Measurements from ENCODE around the gene DCDC1.
"Not testable (repeated sequence)": the region's sequence is repeated elsewhere in the genome, so short reads cannot be mapped to it uniquely, and the experiment has no call there.

DCDC1 gene

DNA sequence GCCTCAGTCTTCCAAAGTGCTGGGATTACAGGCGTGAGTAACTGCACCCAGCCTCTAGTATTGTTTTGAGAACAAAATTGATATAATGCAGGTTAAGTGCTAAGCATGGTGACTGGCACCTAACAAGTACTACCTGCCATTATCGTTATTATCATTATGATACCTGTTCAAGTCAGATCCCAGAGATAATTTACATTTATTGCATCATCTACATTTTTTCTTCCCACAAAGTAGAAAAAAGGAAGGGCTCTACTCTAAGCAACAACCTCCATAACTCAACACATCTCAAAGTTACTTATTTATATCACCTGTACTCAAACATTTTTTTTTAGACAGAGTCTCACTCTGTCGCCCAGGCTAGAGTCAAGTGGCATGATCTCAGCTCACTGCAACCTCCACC lies 42.1 kb downstream of the DCDC1 start:
- no peak overlapping the region for H3K27ac ChIP-seq (ENCODE audit: low read length)
- no peaks in the 10 kb centered on the region for H3K4me1 ChIP-seq (ENCODE audit: control insufficient read depth, insufficient read depth, low read length)
- no peaks in the 10 kb centered on the region for H3K36me3 ChIP-seq (ENCODE audit: control insufficient read depth, insufficient read depth, low read length)
- no peak for DNase-seq (ENCODE audit: low read depth, low spot score)
- H3K27me3 ChIP-seq (ENCODE audit: control insufficient read depth, insufficient read depth, low read length): no peaks in the 10 kb centered on the region
- WGBS (ENCODE audit: insufficient coverage, insufficient read length): no CpG with 5 or more reads among the region's 3 CpGs
- no peak overlapping the region for H3K4me3 ChIP-seq (ENCODE audit: low read length)
- no peaks in the 10 kb centered on the region for H3K9me3 ChIP-seq (ENCODE audit: control insufficient read depth, insufficient read depth, low read length)

DNA sequence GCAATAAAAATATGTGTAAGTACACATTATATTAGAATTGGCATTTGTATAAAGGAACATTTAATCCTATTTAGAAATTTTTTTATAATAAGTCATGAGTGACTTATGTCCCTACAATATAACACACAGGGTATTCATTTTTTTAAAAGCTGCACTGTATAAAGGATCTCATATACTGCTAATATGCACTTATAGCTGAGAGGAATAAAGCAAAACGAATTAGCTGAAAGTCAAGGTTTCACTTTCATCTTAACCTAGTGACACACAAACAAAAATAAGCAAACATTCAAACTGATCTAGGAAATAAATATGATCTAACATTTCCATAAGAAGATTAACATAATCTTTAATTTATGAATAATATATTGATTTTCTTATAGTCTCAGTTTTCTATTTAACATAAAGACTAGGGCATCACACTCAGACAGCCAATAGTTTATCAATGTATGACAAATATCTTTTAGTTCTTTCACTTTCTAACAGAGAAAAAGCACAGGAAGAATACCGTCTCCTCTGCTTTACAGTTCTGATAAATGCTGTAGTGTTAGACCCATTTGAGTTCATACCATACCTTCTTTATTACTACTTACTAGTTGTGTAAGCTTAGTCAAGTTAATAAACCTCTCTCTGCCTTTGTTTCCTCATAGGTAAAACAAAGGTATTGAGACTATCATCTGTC lies 42.9 kb downstream of the DCDC1 start:
- no peaks in the 10 kb centered on the region for H3K9me3 ChIP-seq (ENCODE audit: control insufficient read depth, insufficient read depth, low read length)
- no peak overlapping the region for H3K4me3 ChIP-seq (ENCODE audit: low read length)
- no peak overlapping the region for H3K27ac ChIP-seq (ENCODE audit: low read length)
- DNase-seq (ENCODE audit: low read depth, low spot score): no peak
- H3K4me1 ChIP-seq (ENCODE audit: control insufficient read depth, insufficient read depth, low read length): no peaks in the 10 kb centered on the region
- no peaks in the 10 kb centered on the region for H3K36me3 ChIP-seq (ENCODE audit: control insufficient read depth, insufficient read depth, low read length)
- no peaks in the 10 kb centered on the region for H3K27me3 ChIP-seq (ENCODE audit: control insufficient read depth, insufficient read depth, low read length)
- WGBS (ENCODE audit: insufficient coverage, insufficient read length): no CpG with 5 or more reads among the region's 2 CpGs

DNA sequence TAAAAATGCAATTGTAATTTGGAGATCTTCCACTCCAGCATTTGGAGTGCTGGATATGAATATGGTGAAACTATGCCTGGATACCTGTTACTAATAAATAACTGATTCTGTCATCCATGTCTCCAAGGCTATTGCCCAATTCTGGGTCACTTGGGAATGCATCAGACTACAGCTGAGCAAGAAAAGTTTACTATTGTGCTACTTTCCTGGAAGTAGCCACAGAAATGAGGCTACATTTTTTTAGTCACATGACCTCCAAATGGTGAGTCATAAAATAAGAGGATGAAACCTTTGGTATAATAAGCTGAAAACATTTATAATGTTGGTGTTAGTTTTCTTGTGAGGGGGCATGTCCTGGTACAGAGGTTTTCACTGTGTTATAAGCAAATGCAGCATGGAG lies 44.4 kb downstream of the DCDC1 start:
- Histone ChIP-seq H3K4me3 (ENCODE audit: low read length) (no peak overlapping the region), H3K36me3 (ENCODE audit: control insufficient read depth, insufficient read depth, low read length) (no peaks in the 10 kb centered on the region), H3K27ac (ENCODE audit: low read length) (no peak overlapping the region), H3K4me1 (ENCODE audit: control insufficient read depth, insufficient read depth, low read length) (no peaks in the 10 kb centered on the region), H3K9me3 (ENCODE audit: control insufficient read depth, insufficient read depth, low read length) (no peaks in the 10 kb centered on the region), H3K27me3 (ENCODE audit: control insufficient read depth, insufficient read depth, low read length) (no peaks in the 10 kb centered on the region)
- no peak for DNase-seq (ENCODE audit: low read depth, low spot score)

DNA sequence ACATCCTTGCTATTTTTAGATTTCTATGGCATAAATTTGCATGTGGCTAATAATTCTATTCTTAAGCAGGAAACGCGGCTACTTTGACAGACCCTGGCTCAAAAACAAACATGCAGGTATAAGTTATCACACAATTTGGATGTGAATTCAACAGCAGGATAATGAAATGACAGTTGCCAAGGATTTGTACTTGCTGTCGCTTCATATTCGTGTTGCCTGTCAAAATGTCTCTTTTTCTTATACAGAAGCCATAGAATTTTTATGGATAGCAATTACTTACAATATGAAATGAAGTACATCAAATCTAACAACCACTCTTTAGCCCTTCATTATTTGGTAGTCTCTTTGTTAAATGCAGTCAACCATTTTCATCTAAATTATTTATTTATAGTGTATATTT lies 46.4 kb downstream of the DCDC1 start:
- Histone ChIP-seq H3K36me3 (ENCODE audit: control insufficient read depth, insufficient read depth, low read length) (no peaks in the 10 kb centered on the region), H3K4me1 (ENCODE audit: control insufficient read depth, insufficient read depth, low read length) (no peaks in the 10 kb centered on the region), H3K27ac (ENCODE audit: low read length) (no peak overlapping the region), H3K27me3 (ENCODE audit: control insufficient read depth, insufficient read depth, low read length) (no peaks in the 10 kb centered on the region), H3K4me3 (ENCODE audit: low read length) (no peak overlapping the region), H3K9me3 (ENCODE audit: control insufficient read depth, insufficient read depth, low read length) (no peaks in the 10 kb centered on the region)
- DNase-seq (ENCODE audit: low read depth, low spot score): no peak
- no CpG with 5 or more reads among the region's 4 CpGs for WGBS (ENCODE audit: insufficient coverage, insufficient read length)

DNA sequence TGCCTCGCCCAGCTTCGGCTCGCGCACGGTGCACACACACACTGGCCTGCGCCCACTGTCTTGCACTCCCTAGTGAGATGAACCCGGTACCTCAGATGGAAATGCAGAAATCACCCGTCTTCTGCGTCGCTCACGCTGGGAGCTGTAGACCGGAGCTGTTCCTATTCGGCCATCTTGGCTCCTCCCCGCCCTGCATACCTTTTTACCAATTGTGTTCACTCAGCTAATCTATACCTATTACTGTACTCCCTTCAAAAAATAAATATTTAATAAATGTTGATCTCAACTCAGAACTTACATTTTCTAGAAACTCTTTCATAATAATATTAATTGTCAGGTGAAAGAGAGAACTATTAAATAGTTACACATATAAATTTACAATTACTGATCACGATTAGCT lies 48.0 kb downstream of the DCDC1 start:
- H3K4me1 ChIP-seq (ENCODE audit: control insufficient read depth, insufficient read depth, low read length); DNase-seq (ENCODE audit: low read depth, low spot score); H3K27me3 ChIP-seq (ENCODE audit: control insufficient read depth, insufficient read depth, low read length); H3K27ac ChIP-seq (ENCODE audit: low read length); H3K4me3 ChIP-seq (ENCODE audit: low read length); H3K9me3 ChIP-seq (ENCODE audit: control insufficient read depth, insufficient read depth, low read length); H3K36me3 ChIP-seq (ENCODE audit: control insufficient read depth, insufficient read depth, low read length): not testable (repeated sequence)
- no CpG with 5 or more reads among the region's 15 CpGs for WGBS (ENCODE audit: insufficient coverage, insufficient read length)

DNA sequence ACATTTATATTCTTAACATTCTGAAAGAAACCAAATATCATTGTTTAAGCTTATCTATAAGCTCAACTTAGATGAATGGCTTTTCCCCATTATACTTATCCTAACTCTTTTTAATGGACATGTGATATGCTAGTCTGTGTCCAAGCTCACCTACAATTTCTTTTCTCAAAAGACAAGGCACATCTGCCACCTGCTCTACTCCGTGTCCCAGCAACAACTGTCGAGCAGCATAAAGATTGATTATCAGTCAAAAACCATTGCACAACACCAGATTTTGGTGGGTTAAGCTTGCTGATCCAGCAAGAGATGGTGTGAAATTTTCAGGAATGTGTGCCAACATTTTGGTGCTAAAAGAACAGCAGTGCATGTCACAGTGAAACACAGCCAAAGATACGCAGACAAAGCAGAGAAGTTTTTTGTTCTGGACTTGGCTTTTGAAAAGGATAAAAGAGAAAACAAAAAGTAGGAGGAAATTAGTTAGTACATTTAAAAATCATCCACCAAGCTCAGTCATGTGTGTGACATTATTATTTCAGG lies 65.8 kb downstream of the DCDC1 start:
- WGBS (ENCODE audit: insufficient coverage, insufficient read length): no CpG with 5 or more reads among the region's 3 CpGs
- H3K9me3 ChIP-seq (ENCODE audit: control insufficient read depth, insufficient read depth, low read length): no peaks in the 10 kb centered on the region
- no peaks in the 10 kb centered on the region for H3K4me1 ChIP-seq (ENCODE audit: control insufficient read depth, insufficient read depth, low read length)
- H3K36me3 ChIP-seq (ENCODE audit: control insufficient read depth, insufficient read depth, low read length): no peaks in the 10 kb centered on the region
- H3K4me3 ChIP-seq (ENCODE audit: low read length): no peak overlapping the region
- no peak for DNase-seq (ENCODE audit: low read depth, low spot score)
- H3K27me3 ChIP-seq (ENCODE audit: control insufficient read depth, insufficient read depth, low read length): no peaks in the 10 kb centered on the region
- no peak overlapping the region for H3K27ac ChIP-seq (ENCODE audit: low read length)

DNA sequence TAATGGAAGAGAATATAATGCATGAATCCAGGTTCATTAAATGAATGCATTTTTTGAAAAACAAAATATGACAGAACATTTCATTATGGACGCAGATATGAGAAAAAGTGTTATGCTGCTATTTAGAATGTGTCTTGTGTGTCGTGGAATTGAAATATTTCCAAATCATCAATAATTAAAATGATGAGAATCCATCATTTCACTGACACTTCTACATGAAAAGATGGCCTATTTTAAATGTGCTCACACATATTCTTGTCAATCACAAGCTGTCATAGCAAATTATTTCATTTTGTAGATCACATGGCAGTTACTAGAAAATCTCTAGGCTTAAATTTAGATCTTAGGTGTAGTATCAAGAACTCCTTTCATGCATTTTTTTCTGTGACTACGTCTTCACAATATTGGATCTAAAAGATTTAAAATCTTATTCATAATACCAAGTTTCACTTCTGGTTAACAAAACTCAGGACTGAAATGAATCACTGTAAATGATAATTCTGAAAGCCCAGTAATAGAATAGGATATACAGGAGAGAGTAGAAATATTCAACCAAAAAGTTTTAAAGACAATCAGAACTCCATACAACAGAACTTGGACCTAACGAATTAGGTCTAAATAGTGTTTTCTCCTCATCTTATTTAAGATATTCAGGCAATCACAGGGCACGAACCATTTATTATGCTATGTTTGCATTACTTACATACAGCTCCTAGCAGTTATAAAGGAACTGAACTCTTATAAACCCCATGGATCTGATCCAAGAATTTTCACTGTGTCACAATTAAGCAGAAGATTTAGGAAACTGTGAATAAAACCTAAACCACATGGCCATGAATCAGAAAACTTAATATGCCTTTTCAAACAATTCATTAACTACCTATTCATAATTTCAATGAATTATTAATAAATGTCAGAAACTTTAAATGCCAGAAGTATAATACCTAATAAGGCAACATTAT lies 67.7 kb downstream of the DCDC1 start:
- Histone ChIP-seq H3K27me3 (ENCODE audit: control insufficient read depth, insufficient read depth, low read length) (no peaks in the 10 kb centered on the region), H3K4me3 (ENCODE audit: low read length) (no peak overlapping the region), H3K27ac (ENCODE audit: low read length) (no peak overlapping the region), H3K9me3 (ENCODE audit: control insufficient read depth, insufficient read depth, low read length) (no peaks in the 10 kb centered on the region), H3K4me1 (ENCODE audit: control insufficient read depth, insufficient read depth, low read length) (no peaks in the 10 kb centered on the region), H3K36me3 (ENCODE audit: control insufficient read depth, insufficient read depth, low read length) (no peaks in the 10 kb centered on the region)
- no CpG with 5 or more reads among the region's 5 CpGs for WGBS (ENCODE audit: insufficient coverage, insufficient read length)
- DNase-seq (ENCODE audit: low read depth, low spot score): no peak

DNA sequence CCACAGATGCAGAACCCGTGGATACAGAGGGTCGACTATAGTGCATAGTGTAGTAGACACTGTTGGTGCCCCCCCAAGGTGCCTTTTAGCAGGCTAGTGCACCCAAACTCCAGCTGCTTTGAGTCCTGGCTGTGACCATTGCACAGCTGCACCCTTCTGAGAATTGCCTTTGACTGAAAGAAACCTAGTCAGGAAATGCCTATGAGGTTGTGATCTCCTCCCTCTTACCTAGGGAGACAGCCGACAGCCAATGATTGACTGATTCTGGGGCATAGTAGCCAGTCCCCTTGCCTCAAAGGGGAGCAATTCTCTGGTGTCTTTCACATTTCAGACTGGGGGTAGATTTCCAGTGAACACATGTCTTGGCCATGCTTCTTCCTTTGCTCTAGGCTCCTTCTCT lies 74.2 kb downstream of the DCDC1 start:
- Histone ChIP-seq H3K9me3 (ENCODE audit: control insufficient read depth, insufficient read depth, low read length) (no peaks in the 10 kb centered on the region), H3K27ac (ENCODE audit: low read length) (no peak overlapping the region), H3K27me3 (ENCODE audit: control insufficient read depth, insufficient read depth, low read length) (no peaks in the 10 kb centered on the region), H3K4me1 (ENCODE audit: control insufficient read depth, insufficient read depth, low read length) (no peaks in the 10 kb centered on the region), H3K4me3 (ENCODE audit: low read length) (no peak overlapping the region), H3K36me3 (ENCODE audit: control insufficient read depth, insufficient read depth, low read length) (no peaks in the 10 kb centered on the region)
- no peak for DNase-seq (ENCODE audit: low read depth, low spot score)
- WGBS (ENCODE audit: insufficient coverage, insufficient read length): no CpG with 5 or more reads among the region's 3 CpGs

DNA sequence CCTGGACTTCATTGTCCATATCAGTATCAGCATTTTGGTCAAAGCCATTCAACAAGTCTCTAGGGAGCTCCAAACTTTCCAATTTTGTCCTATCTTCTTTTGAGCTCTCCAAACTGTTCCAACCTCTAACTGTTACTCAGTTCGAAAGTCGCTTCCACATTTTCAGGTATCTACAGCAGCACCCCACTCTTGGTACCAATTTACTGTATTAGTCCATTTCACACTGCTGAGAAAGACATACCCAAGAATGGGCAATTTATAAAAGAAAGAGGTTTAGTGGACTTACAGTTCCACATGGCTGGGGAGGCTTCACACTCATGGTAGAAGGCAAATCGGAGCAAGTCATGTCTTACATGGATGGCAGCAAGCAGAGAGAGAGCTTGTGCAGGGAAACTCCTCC lies 96.0 kb downstream of the DCDC1 start:
- H3K4me3 ChIP-seq (ENCODE audit: low read length); H3K4me1 ChIP-seq (ENCODE audit: control insufficient read depth, insufficient read depth, low read length); H3K9me3 ChIP-seq (ENCODE audit: control insufficient read depth, insufficient read depth, low read length); DNase-seq (ENCODE audit: low read depth, low spot score); H3K27ac ChIP-seq (ENCODE audit: low read length); H3K27me3 ChIP-seq (ENCODE audit: control insufficient read depth, insufficient read depth, low read length); H3K36me3 ChIP-seq (ENCODE audit: control insufficient read depth, insufficient read depth, low read length): not testable (repeated sequence)
- no CpG with 5 or more reads among the region's 3 CpGs for WGBS (ENCODE audit: insufficient coverage, insufficient read length)

DNA sequence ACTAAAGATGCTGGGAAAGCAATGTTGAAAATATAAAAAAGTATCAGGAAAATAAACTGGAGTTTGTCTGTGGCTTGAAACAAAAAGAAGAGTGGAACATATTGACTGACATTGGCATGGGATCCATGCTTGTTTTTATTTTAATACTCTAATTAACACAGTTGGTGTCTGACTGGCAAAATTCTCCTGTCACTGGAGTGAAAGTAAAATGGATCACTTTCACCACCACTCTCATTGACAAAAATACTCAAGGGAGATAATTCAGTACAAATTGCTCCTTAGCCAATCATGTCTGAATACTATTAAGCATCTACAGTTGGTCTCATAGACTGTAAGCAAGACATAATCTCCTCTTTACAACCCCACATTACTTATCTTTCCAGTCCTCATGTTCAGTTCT lies 101.8 kb downstream of the DCDC1 start:
- no peak overlapping the region for H3K4me3 ChIP-seq (ENCODE audit: low read length)
- H3K36me3 ChIP-seq (ENCODE audit: control insufficient read depth, insufficient read depth, low read length): 0 out of 2 replicates have a peak, but pooled peaks cover 2% of the 10 kb centered on the region
- no peaks in the 10 kb centered on the region for H3K4me1 ChIP-seq (ENCODE audit: control insufficient read depth, insufficient read depth, low read length)
- DNase-seq (ENCODE audit: low read depth, low spot score): no peak
- no peak overlapping the region for H3K27ac ChIP-seq (ENCODE audit: low read length)
- peaks cover 2% of the 10 kb centered on the region for H3K9me3 ChIP-seq (ENCODE audit: control insufficient read depth, insufficient read depth, low read length)
- no peaks in the 10 kb centered on the region for H3K27me3 ChIP-seq (ENCODE audit: control insufficient read depth, insufficient read depth, low read length)

Data from iPS DF 6.9 (cell line).